HG02884 (cell line): ENCODE data around the gene CD83.

Source experiments
- ATAC-seq: cut with Tn5 transposase; IDR thresholded peaks from one replicate; pipeline ENCODE4 v1.9.1; 2021; ENCODE audit warnings: mild to moderate bottlenecking, moderate library complexity; ENCODE audit not compliant: unreplicated experiment

Gene CD83

DNA sequence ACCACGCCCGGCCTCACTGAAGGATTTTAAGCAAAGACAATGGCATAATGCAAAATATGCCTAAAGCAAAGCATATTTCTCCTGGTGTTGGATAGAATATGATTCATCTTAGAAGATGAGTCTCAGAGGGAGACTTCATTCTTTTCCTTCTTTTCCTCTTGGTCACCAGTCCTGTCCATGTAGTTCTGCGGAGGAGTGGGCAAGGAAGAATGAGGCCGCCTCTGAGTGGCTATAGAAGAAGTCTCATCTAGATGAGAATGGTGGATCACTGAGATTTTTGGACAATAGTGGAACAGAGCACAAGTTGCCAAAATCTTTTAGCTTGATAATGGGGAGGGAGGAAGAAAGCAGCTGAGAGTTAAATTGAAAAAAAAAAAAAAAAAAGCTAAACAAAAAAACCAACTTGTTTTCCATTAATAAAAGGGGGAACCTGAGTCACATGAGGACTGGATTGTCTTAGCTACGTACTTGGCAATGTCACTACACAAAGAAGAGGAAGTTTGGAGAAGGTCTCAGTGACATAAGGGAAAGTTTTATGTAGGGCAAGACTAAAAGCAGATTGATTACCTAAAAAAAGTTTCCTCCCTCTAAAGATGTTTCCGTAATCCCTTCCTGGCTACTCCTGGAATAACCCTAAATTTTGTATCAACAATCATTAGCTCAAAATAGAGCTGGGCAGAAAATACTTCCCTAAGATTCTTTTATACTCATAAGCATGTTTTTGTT lies 6.0 kb downstream of the CD83 start:
- ATAC-seq = no peak

DNA sequence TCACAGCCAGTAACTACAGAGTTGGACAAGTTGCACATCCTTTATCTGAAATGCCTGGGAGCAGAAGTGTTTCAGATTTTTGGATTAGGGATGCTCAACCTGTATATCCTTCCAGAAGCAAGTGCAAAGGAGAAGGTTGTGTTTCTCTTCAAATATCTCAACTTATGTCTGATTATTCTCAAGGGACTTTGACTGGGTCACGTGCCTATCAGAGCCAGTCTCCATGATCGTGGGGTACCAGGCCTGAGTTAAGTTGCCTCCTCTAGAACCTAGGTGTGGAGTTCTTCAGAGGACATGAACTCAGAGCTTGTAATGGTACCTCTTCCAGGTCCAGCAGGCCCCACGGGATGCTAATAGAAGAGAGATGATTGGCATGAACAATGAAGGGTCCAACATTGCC lies 7.8 kb downstream of the CD83 start:
- ATAC-seq = no peak

DNA sequence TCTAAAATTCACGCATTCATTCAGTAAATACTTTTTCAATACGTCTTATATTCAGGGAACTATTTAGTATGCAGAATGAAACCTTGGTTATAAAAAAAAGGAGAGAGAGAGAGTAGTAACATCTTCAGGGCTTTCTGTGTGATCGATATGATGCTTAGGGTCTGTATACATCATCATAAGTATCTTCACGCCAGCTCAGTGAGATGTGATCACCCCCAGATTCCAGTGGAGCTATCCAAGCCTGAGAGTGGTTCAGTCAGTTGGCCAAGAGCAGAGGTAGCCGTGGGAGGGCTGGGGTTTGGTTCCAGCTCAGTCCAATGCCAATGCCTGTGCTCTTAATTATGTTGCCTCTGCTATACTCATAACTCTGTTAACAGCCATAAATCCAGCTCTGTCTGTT lies 8.6 kb downstream of the CD83 start:
- ATAC-seq = no peak

DNA sequence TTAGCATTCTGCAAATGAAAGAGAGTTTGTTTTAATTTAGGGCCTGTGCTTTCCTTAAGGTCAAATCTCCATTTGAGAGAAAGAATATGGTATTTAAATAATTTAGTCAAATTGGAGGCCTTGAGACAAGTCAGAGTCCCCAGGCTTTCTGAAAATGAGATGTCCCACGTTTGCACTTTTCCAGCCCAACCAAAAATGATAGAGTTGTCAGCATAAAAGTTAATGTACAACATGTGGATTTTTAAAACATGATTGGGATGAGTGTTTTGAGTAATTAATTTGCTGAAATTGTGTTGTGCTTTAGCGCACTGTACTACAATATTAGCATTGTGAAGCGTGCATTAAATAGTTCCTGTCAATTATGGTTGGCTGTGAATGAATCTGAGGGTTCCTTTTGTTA lies 10.0 kb downstream of the CD83 start:
- no peak for ATAC-seq

DNA sequence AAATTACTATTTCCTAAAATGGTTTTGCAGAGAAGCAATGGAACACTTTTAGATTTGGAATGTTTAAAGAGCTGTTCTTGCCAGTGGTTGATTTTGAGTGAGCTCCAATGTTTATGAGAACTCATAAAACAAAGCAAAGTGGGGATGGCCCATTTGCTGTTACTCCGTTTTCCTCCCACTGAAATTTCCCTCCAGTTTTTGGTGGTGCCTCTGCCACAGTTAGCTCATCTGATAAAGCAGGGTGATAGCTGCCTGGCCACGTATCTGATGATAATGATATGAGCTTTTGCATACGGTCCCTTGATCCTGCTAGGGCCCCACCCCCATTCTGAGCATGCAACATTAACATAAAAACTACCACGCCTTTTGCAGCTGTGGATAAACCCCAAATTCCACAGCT lies 10.4 kb downstream of the CD83 start:
- no peak for ATAC-seq

DNA sequence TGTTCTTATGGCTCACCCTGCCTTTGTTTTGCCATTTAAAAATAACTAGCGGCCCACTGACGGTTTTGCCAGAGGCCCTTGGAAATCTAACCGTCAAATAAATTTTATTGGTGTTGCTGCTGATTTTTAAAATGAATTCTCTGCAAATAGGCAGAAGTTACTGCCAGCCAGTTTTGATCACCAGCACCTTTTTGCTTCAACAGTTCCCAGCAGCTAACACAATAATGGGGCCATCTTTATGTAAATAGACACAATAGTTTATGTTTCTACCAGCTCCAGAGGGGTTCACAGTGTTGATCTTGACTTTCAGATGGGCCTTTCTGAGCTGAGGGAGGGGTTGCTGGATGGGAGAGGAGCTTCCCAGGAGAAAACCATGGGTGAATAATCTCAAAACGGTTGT lies 11.2 kb downstream of the CD83 start:
- ATAC-seq = no peak

DNA sequence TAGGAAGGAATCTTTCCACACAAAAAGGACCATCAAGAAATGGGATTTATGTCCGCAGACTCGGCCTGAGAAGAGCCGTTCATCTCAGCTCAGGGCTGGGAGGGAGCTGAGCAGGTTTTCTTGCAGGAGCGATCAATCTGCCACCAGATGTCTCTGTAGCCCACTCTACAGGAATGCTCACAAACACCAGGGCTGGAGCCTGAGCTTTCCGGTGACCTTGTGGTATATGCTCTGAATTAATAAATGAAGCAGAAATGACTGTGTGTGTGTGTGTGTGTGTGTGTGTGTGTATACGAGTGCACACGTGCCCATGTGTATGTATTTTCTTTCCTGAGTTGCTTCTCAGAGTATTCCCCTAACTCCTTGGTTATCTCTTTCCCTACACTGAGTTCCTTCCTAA lies 12.0 kb downstream of the CD83 start:
- ATAC-seq = no peak

DNA sequence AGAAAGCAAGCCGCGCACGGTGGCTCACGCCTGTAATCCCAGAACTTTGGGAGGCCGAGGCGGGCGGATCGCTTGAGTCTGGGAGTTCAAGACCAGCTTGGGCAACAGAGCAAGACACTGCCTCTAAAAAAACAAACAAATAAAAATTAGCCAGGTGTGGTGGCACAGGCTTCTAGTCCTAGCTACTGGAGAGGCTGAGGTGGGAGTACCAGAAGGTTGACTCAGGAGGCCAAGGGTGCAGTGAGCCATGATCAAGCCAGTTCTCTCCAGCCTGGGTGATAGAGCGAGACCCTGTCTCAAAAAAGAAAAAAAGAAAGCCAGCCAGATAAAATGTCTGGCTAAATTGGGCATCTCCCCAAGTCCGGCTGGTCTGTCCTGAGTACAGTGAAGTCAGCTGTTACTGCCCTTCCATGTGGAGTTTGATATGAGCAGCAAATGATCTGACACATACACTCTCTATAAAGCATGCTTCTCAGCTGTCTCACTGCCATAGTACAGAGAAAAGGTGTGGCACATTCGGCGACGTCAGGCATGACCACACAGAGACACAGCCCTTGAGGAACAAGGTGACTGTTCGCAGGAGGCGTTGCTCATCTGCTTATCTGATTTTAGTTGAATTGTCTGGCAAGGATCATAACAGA lies 13.0 kb downstream of the CD83 start:
- ATAC-seq = no peak

DNA sequence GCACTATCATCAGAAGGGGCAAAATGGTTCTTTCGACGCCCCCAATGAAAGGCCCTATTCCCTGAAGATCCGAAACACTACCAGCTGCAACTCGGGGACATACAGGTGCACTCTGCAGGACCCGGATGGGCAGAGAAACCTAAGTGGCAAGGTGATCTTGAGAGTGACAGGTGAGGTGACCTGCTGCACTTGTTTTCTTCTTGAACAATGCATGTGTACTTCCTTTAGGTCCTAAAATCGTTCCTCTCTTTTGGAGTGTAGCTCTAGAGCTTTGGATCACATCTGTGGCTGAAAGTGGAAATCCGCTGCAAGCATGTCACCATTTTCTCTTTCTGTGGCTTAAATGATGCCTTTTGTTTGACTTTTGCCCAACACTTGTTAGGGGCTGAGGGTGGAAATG lies 14.0 kb downstream of the CD83 start:
- no peak for ATAC-seq

DNA sequence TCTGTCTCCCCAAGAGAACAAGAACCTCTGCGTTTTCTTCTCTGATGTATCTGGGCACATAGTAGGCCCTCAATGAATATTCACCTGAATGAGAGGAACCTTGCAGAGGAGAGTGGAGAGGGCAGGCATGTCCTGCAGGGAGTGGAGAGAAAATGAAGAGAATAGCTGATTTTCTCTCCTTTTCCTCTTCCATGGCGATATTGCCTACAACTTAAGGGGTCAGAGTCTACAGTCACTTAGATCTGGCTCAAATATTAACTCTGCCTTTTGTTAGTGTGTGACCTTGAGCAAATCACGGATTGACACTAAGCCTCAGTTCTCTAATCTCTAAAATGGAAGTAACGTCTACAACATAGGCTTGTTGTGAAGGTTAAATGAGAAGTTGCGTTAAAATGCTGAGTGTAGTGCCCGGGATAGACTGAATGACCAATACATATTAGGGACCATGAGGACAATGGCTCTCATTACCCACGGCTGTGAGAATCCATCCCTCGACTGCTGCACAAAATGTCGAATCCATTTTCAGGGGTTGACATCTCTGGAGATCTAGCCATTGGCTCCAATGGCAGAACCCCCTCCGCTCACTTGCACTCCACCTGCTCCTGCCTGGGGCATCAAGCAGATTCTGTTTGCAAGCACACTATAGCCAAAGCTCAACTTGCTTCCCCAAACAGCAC lies 14.8 kb downstream of the CD83 start:
- ATAC-seq = no peak

DNA sequence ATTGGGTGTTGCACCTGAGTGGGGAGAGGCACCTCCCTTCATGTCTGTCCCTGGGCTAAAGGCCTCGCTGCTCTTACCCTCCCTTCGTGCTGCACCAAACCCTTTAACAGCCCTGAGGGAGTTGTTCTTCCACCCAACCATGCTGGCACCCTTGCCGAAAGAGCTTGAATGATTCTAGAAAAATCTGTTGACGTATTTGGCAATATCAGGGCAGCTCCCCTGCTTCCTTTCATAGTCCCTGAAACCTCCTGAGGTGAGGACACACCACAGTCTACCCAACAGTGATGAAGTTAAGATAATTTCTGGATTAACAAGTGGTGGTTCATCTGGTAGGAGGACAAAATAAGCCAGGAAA lies 15.3 kb downstream of the CD83 start:
- no peak for ATAC-seq

DNA sequence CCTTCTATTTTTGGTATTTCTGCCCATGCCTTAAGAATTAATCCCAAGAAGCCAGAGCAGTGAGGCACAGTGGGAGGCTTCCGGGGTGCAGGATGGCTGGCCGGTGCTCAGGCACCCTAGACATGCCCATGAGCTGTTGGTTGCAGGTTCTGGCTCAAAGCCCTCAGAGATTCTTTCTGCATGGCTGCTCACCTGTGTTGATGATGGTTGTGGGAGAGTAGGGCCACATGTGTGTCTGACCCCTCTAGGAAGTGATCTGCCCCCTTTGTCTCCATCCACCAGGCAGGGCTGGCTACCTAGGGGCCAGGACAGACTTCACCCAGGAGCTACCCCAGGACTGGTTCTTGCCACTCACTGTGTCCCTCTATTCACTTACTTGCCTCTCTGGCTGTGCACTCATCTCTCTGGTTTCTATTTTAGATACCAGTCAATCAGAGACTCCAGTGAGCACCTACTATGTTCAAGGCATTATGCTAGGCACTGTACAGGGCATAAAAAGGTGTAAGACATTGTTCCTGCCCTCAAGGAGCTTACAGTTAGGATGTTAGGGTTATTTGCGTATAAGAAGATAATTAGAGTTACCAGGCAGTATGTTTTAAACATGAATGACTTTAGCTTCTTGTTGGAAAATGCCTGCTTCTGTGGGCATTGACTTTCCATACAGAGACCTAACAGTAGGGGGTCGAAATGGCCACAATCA lies 16.8 kb downstream of the CD83 start:
- ATAC-seq = no peak

DNA sequence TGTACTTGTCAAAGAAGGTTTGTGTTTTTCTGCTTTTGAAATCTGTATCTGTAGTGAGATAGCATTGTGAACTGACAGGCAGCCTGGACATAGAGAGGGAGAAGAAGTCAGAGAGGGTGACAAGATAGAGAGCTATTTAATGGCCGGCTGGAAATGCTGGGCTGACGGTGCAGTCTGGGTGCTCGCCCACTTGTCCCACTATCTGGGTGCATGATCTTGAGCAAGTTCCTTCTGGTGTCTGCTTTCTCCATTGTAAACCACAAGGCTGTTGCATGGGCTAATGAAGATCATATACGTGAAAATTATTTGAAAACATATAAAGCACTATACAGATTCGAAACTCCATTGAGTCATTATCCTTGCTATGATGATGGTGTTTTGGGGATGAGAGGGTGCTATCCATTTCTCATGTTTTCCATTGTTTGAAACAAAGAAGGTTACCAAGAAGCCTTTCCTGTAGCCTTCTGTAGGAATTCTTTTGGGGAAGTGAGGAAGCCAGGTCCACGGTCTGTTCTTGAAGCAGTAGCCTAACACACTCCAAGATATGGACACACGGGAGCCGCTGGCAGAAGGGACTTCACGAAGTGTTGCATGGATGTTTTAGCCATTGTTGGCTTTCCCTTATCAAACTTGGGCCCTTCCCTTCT lies 18.4 kb downstream of the CD83 start:
- ATAC-seq = no peak

DNA sequence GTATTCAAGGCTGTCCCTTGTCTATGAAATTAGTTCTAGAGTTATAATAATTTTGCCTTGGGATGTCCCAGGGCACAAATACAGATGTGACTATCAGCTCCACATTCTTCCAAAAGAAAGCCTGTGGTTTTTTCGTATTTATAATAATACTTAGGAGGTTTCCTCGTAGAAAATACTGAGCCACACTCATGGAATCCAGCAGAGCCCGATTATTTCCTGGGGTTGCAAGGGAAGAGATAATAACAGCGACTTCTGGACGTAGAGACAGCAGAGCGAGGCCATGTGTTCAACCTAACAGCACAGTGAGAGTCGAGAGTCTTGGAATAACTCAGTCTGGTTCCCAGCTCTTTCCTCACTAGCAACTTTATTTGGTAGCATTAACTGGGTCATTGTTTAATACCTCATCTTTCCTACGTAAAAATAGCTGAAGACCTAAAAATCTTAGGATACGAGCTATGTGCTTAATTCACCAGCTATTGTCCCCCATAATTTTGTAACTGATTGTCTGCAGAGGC lies 21.2 kb downstream of the CD83 start:
- no peak for ATAC-seq

DNA sequence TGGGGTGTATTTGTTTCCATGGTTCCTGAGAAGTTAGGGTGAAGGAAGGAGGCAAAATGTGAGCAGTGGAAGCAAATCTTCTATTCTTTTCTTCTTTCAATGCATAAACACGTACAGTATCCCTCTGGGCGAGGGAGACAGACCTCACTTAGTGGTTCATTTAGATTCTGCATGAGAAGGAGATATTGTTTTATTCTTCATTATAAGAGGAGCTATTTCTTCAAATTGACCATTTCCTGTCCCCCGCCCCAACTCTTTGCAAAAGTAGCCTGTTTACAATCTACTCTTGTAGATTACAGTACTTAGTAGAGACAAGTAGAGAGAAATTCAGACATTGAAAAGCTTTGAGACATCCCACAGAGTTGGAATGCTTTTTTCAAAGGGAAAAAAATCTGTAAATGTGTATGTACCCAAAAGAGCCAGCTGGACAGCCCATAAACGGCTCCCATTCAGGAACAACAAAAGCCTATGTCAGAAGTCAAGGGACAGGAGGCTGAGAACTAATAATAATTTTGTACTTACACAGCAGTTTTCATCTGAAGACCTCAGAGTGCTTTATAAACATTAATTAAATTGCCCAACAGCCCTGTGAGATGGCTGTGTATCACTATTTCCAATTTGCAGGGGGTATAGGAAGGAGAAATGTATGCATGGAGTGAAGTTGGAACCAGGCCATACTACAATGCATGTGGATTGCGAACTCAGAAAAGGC lies 23.9 kb downstream of the CD83 start:
- no peak for ATAC-seq

DNA sequence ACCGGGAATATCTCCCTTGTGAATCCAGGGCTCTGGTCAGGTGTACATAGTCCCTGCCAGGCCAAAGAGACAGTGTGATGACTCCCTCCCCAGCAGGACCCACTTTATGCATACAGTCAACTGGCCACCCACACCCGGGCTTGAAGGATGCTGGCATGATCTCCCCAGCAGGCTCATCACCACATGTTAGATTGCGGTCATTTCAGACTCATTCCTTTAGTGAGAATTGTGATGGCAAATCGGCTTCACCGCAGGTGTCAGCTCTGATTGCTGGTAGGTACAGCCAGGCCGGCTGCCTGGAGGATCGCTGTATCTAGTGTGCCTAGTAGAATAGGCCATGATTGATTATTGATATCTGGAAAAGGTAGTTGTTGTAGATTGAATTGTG lies 24.5 kb downstream of the CD83 start:
- ATAC-seq = no peak

DNA sequence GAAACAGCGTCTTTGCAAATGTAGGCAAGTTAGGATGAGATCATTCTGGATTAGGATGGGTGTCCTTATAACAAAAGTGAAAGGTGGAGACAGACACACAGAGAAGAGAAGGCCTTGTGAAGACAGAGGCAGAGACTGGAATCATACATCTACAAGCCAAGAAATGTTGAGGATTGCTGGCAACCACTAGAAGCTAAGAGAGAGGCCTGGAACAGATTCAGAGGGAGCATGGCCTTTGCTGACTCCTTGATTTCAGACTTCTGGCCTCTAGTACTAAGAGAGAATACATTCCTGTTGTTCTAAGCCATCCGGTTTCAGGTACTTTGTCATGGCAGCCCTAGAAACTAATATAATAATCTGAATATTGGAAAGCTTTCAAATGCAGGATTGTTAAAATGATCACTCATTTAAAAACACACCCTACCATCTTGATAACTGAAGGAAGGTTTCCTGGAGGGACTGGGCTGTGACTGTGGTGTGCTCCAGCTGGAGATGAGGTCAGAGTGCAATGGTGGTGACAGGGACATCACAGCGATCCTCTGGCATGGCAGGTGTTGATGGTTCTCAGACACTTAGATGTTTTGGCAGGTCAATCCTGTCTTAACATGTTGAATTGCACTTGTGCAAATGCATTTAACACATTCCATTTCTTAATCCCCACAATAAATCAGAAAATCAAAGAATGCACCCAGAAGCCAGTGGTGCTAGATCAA lies 25.1 kb downstream of the CD83 start:
- no peak for ATAC-seq

DNA sequence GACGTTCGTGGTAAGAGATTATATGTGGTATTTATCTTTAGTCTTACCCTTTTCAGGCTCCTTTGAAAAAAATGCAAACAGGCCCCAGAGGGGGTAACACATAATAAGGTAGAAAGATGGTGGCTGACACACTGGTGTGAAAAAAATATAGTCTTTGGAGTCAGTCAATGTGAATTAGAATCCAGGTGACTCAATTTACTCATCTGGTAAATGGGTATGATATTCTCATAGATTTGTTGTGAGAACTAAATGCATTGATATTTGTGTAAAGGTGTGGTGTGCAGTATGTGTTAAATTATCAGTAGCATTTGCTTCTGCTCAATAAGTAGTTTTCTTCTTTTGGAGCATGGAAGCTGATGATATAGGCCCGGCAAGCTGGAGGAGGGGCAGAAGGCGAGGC lies 25.7 kb downstream of the CD83 start:
- no peak for ATAC-seq

DNA sequence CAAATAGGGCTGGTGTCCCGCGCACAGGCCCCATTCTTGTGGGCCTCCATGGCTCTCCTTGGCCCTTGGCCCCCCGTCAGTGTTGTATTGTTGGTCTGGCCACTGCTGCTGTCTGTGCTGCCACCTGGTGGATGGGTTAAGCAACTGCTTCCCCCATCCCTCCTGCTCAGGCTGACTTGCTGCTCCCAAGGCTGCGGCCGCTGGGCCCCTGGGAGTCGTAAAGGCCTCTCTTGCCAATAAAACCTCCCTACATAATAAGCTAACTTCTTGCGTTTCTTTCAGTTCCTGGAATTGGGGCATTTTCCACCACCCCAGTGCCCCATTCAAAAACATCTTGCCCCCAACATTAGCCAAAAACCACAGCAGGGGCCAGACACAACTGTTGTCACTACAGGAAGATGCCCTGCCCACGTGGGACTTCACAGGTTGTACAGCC lies 27.1 kb downstream of the CD83 start:
- ATAC-seq = peak; percentile 69
